GM19452 (cell line): Measurements from ENCODE around the gene ENPP4.
"Not testable (repeated sequence)": the region's sequence is repeated elsewhere in the genome, so short reads cannot be mapped to it uniquely, and the experiment has no call there.

Experiments used
- ATAC-seq: cut with Tn5 transposase; IDR thresholded peaks from one replicate; pipeline ENCODE4 v1.9.1; 2021; ENCODE audit not compliant: unreplicated experiment

ENPP4 gene, protein sequence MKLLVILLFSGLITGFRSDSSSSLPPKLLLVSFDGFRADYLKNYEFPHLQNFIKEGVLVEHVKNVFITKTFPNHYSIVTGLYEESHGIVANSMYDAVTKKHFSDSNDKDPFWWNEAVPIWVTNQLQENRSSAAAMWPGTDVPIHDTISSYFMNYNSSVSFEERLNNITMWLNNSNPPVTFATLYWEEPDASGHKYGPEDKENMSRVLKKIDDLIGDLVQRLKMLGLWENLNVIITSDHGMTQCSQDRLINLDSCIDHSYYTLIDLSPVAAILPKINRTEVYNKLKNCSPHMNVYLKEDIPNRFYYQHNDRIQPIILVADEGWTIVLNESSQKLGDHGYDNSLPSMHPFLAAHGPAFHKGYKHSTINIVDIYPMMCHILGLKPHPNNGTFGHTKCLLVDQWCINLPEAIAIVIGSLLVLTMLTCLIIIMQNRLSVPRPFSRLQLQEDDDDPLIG

DNA sequence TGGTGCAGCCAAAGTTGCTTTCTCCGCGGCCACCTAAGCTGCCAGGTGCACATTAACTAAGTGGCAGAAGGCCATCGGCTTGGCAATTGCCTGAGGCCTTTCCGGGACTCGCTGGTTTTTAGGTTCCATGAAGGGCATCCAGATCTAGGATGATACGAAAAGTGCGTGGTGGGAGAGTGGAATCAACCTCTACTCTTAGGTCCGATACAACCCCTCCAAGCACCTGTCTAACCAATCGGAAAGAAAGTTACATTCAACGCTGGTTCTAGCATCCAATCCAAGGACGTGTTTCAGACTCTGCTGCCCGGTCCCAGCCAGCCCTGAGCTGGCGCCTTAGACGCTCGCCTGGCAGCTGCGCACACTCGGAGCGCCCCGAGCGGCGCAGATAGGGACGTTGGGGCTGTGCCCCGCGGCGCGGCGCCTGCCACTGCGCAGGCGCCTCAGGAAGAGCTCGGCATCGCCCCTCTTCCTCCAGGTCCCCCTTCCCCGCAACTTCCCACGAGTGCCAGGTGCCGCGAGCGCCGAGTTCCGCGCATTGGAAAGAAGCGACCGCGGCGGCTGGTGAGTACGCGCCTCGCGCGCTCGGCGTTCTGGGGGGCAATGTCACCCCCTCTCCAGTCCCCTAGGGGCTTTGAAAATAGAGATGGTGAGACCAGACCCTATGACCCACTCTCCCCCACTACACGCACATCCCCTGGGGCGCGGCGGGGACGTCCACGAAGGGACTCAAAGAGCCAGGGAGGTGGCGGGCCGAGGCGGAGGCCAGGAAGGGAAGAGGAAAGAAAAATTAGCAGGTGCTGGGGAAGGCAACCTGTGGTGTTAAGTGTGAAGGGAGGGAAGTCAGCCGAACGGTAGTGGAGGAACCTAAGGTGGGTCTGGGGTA lies at the start of gene ENPP4:
Gene ENPP4 (plus strand): TSS at position 361 of the 883 bp plus-strand sequence. CDS start 9,595 bp downstream, outside the sequence.
- peak; percentile 99 for ATAC-seq

DNA sequence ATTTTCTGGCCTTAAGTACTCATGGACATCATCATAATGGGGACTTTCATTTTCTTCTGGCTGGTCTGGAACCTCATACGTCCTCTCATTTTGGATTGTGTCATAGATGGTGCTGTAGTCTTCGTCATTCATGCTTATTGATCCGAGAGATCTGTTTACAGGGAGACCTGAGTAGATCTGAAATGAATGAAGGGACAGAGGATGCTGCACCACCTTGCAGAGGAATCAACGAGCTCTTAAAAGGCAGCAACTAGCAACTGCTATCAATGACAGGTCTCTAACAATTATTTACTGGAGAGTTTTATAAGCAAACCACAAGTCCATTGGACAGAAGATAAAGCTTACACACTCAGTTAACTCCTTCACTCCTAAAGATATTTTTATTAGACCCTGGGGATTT lies 49.7 kb upstream of the ENPP4 start:
- no peak for ATAC-seq

DNA sequence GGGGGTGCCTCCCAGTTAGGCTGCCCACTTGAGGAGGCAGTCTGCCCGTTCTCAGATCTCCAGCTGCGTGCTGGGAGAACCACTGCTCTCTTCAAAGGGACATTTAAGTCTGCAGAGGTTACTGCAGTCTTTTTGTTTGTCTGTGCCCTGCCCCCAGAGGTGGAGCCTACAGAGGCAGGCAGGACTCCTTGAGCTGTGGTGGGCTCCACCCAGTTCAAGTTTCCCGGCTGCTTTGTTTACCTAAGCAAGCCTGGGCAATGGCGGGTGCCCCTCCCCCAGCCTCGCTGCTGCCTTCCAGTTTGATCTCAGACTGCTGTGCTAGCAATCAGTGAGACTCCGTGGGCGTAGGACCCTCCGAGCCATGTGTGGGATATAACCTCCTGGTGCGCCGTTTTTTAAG lies 44.1 kb upstream of the ENPP4 start:
- not testable (repeated sequence) for ATAC-seq

DNA sequence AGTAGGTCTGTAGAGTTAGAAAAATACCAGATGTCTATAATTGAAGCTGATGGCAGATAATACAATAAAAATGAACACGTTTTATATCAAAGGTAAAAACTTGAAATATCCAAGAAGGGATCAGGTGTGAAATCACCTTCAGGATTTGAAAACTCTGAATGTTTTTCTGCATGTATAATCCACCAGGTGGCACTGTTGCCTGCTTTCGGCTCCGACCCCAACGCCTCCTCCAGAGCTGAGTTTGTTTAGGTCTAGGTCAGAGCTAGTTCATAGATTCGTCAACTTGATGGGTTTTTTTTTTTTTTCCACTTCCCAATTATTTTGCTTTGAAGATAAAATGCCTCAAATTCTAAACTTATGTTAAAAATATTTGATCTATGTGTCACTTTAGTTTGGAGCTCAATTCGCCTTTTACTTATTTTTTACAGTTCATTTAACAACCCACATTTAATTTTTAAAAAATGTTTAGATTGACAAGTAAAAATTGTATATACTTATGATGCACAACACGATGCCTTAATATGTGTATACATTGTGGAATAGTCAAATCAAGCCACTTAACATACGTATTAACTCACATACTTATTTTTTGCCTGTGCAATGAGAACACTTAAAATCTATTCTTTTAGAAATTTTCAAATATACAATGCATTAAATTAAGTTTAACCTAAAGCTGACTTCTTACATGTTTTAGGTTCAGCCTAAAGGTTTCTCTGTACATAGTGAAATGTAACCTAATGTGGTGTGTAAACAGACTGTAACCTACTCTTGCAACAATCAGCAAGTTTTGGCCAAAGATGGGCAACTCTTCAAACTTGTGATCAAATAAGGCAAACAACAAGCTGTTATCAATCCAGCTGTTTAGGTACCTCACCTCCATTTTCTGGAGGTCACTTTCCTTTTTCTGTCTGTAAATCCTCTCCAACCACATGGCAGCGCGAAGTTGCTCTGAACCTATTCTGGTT lies 39.4 kb upstream of the ENPP4 start:
- ATAC-seq, result peak; percentile 56

DNA sequence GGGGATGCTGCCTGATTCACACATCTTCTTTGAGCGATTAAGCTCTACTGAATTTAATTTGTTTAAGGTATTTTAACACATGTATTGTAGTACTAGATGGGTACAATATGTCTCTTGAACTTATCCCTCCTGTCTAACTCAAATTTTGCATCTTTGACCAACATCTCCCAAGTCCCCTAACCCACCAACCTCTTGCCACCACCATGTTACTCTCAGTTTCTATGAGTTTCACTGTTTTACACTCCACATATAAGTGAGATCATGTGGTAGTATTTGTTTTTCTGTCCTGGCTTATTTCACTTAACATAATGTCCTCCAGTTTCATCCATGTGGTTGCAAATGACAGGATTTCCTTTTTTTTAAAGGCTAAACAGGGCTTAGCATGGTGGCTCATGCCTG lies 38.7 kb upstream of the ENPP4 start:
- no peak for ATAC-seq

DNA sequence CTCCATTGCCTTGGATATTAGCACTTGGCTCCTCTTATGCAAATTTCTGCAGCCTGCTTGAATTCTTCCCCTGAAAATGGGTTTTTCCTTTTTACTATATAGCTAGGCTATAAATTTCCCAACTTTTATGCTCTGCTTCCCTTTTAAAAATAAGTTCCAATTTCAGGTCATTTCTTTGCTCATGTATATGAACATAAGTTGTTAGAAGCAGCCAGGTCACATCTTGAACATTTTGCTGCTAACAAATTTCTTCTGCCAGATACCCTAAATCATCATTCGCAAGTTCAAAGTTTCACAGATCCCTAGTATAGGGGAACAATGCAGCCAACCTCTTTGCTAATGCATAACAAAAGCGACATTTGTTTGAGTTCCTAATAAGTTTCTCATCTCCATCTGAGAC lies 34.5 kb upstream of the ENPP4 start:
- ATAC-seq, result no peak

DNA sequence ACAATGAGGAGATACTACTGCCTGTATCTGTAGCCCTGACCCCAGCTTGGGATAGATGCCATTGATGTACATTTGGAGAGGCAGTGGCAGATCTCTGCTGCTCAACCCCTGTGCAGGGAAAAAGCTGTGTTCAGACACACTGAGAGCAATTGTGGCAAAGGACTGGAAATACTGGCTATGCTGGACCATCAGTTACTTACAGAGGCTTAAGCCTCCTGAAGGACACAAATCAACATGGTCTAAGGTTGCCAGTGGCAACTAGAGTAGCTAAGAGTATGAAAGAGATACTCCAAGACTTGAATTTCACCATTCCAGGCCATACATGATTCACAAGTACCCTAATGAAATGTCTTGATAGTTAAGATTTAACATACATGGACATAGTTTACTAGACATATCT lies 32.4 kb upstream of the ENPP4 start:
- no peak for ATAC-seq

DNA sequence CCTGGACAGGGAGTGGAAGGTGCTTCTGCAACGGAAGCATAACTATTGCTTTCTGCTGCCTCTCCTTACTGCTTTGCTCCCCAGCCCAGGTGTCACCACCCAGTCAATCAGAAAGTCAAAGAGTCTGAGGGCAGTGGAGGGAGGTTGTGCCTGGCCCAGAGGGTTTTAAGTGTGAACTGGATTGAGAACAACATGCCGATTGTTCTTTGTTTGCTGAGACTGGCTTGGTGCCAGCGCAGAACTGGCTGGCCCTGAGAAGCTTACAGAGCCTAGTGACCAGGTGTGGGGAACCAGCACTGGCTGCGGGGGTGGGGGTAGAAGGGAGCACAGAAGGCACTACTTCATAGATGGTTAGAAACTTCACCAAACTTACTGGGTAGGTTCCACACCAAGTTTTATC lies 31.1 kb upstream of the ENPP4 start:
- no peak for ATAC-seq

DNA sequence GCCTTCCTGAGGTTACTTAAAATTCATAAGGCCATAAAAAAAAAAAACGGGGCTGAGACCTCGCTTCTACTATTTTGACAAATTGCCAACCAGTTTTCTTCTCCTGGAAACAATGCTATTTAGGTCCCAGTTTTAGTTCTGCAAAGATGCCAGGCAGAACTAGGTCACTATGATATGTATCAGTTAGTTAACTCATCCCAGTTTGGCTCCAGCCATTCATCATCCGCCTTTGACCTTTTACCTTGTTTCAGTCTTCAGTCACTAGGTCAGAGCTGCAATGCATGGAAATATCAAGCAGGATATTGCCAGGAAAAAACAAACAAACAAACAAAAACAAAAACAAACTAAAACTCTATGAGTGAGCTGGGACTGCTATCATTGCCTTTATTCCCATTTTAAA lies 29.8 kb upstream of the ENPP4 start:
- no peak for ATAC-seq

DNA sequence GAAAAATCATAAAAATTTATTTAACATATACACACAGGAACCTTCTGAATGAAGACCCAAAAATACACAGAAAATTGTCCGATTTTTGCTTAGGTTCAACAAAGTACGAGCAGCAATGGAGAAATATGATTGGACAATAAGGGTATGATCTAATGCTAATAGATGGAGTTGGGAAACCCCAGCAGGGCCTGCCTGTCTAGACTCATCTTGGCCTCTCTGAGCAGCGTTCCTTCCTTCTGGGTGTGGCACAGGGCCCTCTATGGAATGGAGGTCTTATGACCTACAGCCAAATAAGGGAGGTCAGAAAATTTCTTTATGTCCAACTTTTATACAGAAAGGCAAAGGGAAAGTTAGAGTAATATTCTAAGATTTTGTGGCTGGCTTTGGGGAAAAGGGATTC lies 27.7 kb upstream of the ENPP4 start:
- no peak for ATAC-seq

DNA sequence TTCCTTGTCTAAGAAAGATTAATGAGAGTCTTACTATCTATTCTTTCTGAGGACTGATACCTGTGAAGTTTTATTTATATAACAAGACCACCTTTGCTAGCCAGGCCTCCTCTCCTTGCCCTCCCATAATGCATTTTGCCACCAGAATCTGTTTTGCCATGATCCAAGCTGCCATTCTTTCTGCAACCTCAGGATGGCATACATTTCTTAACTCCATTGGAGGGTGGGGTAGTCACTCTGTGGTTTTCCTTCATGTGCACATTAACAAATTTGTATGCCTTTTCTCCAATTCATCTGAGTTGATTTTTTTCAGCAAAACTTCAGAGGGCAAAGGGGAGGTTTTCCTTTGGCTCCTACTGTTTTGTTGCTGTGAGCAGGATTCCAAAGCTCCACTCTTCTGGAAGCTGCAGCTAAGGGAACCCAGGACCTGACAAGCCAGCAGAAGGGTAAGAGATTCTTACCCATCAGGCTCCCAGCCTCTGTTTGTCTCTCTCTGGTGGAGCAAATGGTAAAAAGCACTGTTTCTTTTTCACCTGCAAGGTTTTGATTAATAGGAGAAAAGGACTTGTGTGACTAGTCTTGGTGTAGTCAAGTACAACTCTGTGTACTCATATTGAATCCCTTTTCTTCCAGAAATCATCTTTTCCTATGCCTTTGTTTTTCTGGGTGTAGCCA lies 26.2 kb upstream of the ENPP4 start:
- ATAC-seq, result no peak

DNA sequence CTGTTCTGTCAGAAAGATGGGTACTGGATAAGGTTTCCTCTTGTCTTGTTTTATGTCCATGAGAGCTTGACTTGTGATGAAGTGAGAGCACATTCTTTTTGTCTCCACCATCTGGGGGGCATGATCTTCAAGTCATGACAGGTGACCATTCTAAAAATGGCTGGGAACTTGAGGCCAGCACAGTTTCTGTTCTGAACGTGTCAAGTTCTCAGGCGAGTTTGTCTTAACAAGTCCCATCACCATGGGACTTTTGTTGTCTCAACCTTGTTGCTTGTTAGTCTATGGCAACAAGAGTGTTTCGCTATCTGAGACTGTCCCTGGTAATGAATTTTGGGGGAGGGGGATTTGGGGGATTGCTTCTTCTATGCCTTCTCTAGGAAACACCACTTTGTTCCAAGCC lies 25.6 kb upstream of the ENPP4 start:
- ATAC-seq, result no peak

DNA sequence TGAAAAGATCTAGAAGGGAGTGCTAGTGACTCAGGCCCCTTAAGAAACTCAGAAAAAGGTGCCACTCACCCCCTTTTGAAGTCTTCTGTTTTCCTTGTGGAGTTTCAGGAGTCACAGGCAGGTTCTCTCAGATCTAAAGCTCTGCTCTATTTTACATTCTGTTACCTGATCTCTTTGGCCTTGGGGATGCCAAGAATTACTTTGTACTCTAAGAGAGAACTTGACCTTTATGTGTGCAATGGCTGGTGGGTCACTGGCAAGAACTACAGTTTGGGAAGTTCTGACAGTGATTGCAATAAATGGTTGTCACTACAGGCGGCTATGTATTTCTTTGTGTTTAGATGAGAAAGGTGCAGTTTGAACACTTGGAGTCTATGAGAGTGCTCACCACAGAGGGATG lies 24.2 kb upstream of the ENPP4 start:
- no peak for ATAC-seq

DNA sequence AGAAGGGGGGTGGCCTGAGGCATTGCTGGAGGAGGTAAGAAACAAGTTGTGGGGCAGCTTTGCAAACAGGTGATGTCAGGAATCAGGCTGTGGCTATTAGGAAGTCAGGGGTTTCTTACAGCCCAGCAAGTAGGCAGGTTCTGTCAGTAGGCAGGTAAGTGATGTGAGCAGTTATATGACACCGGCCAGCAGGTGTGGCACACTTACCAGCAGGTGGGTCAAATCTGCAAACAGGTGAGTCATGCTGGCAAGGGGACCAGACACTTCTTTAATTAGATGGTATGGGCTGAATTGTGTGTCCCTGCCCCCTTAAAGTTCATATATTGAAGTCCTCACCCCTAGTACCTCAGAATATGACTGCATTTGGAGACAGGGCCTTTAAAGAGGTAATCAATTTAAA lies 16.4 kb upstream of the ENPP4 start:
- ATAC-seq, result no peak

DNA sequence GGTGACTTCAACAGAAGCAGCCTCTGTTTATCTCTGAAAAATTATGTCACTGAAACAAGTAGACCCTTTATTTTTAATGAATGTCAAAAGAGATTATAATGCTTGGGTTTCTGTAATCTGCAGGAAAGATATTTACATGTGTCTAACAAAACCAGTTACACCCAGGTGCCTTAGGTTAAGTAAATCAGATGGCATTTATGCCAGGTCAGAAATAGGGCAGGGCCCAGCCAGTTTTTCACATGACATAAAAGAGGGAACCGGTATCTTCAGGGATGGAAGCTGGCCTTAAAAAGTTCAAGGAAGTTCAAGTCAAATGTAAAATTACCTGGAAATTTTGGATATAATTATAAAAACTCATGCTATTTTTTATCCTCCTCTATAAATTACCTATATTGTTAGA lies 14.2 kb upstream of the ENPP4 start:
- ATAC-seq, result no peak

DNA sequence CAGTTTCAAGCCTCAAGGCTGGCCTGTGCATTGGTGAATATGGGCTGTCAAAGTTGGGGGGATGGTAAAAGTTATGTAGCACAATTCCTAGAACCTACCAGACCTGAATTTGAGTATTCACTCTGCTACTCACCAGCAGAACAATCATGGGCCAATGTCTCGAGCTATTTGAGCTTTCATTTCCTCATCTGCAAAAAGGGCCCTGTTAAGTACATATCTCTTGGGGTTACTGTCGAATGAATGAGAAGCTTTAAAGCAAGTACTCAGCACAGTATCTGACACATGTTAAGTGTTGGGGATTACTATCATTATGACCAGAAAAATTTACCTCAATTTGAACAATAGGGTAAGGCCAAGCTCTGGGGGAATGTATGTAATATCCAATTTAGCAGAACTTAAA lies 13.5 kb upstream of the ENPP4 start:
- no peak for ATAC-seq

DNA sequence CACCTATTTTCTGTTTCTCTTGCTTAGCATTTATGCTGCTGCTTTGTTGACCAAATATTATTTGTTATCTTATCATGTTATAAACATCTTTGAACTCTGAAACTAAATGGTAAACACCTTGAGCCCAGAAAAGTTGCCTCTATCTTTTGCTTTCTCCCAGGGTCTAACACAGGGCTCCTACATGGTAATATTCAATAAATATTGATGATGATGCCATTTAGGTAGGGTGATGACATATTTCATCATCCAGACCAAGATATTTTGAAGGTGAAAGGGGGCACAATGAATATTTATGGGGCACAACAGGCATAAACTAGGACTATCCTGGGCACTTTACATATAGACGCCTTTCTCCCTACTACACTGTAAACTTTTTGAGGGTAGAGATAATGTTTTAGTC lies 11.6 kb upstream of the ENPP4 start:
- ATAC-seq, result no peak

DNA sequence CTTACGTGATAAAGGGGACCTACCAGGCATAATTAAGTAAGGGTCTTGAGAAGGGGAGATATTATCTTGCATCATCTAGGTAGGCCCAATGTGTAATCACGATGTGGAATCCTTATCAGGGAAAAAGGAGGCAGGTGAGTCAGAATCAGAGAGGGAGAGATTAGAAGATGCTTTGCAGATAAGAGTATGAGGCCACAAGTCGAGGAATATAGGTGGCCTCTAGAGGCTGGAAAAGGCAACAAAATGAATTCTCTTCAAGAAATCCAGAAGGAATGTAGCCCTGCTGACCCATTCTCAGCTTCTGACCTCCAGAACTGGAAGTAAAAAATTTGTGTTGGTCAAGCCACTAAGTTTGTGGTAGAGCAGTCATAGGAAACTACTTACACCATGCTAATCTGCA lies 11.0 kb upstream of the ENPP4 start:
- no peak for ATAC-seq

DNA sequence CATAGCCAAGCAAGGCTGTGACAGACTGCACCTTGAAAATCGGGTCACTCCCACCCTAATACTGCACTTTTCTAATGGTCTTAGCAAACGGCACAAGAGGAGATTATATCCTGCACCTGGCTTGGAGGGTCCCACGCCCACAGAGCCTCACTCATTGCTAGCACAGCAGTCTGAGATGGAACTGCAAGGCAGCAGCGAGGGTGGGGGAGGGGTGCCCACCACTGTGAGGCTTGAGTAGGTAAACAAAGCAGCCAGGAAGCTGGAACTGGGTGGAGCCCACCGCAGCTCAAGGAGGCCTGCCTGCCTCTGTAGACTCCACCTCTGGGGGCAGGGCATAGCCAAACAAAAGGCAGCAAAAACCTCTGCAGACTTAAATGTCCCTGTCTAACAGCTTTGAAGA lies 10.1 kb upstream of the ENPP4 start:
- ATAC-seq, result not testable (repeated sequence)

DNA sequence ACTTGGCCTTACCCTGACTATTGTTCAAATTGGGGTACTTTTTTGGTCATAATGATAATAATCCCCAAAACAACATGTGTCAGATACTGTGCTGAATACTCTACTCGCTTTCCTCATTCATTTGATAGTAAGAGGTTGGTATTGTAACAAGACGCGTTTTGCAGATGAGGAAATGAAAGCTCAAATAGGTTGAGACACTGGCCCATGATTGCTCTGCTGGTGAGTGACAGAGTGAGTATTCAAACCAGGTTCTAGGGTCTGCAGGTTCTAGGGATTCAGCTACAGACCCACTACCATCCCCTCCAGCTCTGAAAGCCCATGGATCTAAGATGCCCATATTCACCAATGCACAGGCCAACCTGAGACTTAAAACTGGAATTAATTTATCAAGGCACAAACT lies 1.3 kb upstream of the ENPP4 start:
- ATAC-seq, result no peak

DNA sequence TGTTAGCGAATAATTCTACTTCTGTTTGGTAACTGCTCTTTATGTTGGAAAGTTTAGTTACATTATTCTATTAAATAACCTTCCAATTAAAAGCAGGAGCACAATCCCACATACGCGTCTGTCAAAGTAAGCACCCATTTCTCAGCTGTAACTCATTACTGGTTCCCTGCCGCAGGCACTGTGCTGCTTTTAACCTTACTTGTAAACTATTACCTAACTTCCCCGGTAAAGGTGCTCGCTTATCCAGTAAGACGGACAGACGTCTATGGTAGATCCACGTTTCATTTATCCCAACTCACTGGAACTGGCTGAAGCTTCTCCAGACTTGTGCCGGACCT lies 529 bp upstream of the ENPP4 start:
- ATAC-seq, result no peak
